Gastrocnemius medialis (tissue), 4 donors: ENCODE data around the gene MTRR. TPM values are rescaled to one million over a fixed set of nuclear protein-coding genes. Genes with fewer than 3 reads are reported as not detected.

Source experiments
- ATAC-seq, 2 donors: fragments of 150-250 bp; one replicate each; pipeline ENCODE4 v1.9.1; 2016
- DNase-seq, 2 donors: peaks; one replicate each; pipeline ENCODE4 v3.0.0-alpha.2; 2019
- H3K27ac ChIP-seq, 4 donors: fragments of 200-600 bp; sonication (generic); 1 replicate in 1 of 4; 2 replicates in 3 of 4; pipeline ENCODE4 v1.5.1; 2016 to 2018; ENCODE audit warnings: mild to moderate bottlenecking in 2 of 4, moderate library complexity in 1 of 4
- H3K27me3 ChIP-seq, 3 donors: fragments of 200-600 bp; sonication (generic) in 2 of 3; 1 replicate in 1 of 3; 2 replicates in 2 of 3; pipeline versions ENCODE4 v1.5.1 to v1.6.0; 2016 to 2019; ENCODE audit warnings: mild to moderate bottlenecking in 1 of 3, moderate library complexity in 1 of 3
- H3K36me3 ChIP-seq, 2 donors: fragments of 200-600 bp; sonication (generic) in 1 of 2; one replicate each; pipeline ENCODE4 v1.5.1; 2017 to 2018
- H3K4me1 ChIP-seq, 2 donors: fragments of 200-600 bp; sonication (generic) in 1 of 2; one replicate each; pipeline ENCODE4 v1.5.1; 2016 to 2017; ENCODE audit warnings: mild to moderate bottlenecking in 2 of 2
- H3K4me3 ChIP-seq, 4 donors: fragments of 200-600 bp; sonication (generic) in 3 of 4; 1 replicate in 1 of 4; 2 replicates in 3 of 4; pipeline ENCODE4 v1.5.1; 2016 to 2019; ENCODE audit warnings: mild to moderate bottlenecking in 2 of 4
- H3K9me3 ChIP-seq, 3 donors: fragments of 200-600 bp; sonication (generic) in 2 of 3; 1 replicate in 1 of 3; 2 replicates in 2 of 3; pipeline ENCODE4 v1.5.1; 2016 to 2019
- POLR2A ChIP-seq, 2 donors: fragments of 450-650 bp; IDR thresholded peaks; one replicate each; pipeline ENCODE4 v1.6.1; 2017; ENCODE audit warnings: antibody characterized with exemption in 2 of 2, mild to moderate bottlenecking in 2 of 2, moderate library complexity in 2 of 2
- in situ Hi-C, 4 donors: fragments of 200-750 bp; cut with MboI; loops; one replicate each; pipeline versions ENCODE4 v1.15.0 to v1.8.0; 2017; ENCODE audit warnings: low sequenced_read_pairs in 4 of 4
- intact Hi-C: fragments of 100-400 bp; cut with DNase I; formaldehyde crosslinking; loops from one replicate; pipeline ENCODE4 v1.15.1; 2023; ENCODE audit warnings: low total_unique reads
- total RNA-seq, 4 donors: library from RNA; depleted of rRNA; stranded (reverse); fragments of >200 nt; gene quantifications; one replicate each; pipeline versions ENCODE4 v1.1.0 to v1.2.3, GENCODE V29; 2016
- TF ChIP-seq, protein P1 (sequence below), 5 experiments: fragments of 450-650 bp in 3 of 5; fragments of 200-600 bp in 2 of 5; sonication (generic) in 2 of 5; IDR thresholded peaks in 4 of 5; conservative IDR thresholded peaks in 1 of 5; 1 replicate in 4 of 5; 2 replicates in 1 of 5; pipeline ENCODE4 v1.5.1; 2016 to 2019; ENCODE audit warnings: antibody characterized with exemption in 5 of 5, mild to moderate bottlenecking in 3 of 5, moderate library complexity in 3 of 5

The MTRR gene
- total RNA-seq, 4 donors from 2014 or later = 27.9 to 75.1 (median 50.8) TPM

DNA sequence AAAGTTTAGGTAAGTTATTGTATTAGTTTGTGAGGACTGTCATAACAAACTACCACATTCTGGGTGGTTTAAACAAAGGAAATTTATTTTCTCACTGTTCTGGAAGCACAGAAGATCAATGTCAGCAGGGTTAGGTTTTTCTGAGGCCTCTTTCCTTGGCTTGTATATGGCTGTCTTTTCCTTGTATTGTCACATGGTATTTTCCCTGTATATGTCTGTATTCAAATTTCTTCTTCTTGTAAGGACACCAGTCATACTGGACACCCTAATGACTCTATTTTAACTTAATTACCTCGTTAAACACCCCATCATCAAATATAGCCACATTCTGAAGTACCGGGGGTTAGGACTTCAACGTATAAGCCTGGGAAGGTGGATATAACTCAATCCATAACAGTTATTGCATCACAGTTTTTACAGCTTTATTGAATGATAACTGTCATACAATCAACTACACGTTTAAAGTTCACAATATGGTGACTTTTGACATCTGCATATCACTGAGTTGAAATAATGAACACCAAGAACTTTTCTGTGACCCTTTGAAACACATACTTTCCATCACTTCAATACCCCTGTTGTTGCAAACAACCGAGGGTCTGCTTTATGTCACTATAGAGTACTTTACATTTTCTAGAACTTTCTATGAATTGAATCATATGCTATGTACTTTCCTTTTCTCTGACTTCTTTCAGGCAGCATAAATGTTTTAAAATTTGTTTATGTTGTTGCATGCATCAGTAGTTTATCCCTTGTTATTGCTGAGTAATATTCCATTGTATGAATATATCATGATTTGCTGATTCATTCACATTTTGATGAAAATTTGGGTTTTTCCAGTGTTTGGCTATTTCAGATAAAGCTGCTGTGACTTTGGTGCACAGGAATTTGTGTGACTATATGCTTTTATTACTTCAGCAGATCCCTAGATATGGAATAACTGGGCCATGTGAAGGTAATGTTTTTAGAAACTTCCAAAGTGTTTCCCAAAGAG, 48.5 kb downstream of the MTRR start:
- DNase-seq (no peak), ATAC-seq (no peak)
- Histone ChIP-seq H3K4me3 (no peak overlapping the region), H3K9me3 (no peaks in the 10 kb centered on the region), H3K27ac (no peak overlapping the region), H3K27me3 (no peaks in the 10 kb centered on the region), H3K36me3 (no peaks in the 10 kb centered on the region), H3K4me1 (no peaks in the 10 kb centered on the region)
- in situ Hi-C loops = no loop called here
- intact Hi-C loops = no loop called here
- no peak for TF ChIP-seq POLR2A (IDR thresholded peaks at IDR 0.05)
- TF ChIP-seq, protein P1, sequence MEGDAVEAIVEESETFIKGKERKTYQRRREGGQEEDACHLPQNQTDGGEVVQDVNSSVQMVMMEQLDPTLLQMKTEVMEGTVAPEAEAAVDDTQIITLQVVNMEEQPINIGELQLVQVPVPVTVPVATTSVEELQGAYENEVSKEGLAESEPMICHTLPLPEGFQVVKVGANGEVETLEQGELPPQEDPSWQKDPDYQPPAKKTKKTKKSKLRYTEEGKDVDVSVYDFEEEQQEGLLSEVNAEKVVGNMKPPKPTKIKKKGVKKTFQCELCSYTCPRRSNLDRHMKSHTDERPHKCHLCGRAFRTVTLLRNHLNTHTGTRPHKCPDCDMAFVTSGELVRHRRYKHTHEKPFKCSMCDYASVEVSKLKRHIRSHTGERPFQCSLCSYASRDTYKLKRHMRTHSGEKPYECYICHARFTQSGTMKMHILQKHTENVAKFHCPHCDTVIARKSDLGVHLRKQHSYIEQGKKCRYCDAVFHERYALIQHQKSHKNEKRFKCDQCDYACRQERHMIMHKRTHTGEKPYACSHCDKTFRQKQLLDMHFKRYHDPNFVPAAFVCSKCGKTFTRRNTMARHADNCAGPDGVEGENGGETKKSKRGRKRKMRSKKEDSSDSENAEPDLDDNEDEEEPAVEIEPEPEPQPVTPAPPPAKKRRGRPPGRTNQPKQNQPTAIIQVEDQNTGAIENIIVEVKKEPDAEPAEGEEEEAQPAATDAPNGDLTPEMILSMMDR (IDR thresholded peaks at IDR 0.05 in 4 of 5, conservative IDR thresholded peaks at IDR 0.05 in 1 of 5) = no peak

DNA sequence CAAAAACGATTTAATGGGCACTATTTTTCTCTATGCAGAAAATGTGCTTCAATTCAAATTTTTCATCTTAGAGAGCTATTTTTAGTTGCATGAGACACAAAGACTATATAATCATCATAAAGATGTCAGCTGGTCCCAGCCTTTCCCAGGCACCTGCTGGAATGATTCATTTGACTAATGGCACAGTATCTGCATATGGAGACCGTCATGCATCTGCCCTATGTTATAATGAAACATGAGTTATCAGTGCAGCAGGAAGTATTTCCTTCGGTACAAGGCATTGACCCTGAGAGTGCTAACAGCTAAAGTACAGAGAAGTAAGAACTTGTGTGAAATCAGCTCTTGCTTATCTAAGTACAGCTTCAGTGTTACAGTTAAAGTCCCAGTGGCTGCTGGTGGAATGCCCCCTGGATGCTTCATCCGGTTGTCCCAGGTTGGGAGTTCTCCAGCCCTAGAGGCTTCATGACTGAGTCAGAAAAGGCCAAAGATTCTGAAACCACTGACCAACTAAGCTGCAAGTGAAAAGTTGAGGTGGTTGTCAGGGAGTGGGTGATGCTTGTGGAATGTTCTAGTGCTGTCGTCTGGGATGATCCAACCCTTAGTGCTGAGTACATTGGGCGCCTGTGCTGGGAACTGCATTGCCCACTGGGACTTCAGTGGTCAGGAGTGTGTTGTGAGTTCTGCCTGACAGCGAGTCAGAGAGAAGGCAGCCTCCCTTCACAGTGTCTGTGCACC, 57.2 kb downstream of the MTRR start:
- ATAC-seq (no peak), DNase-seq (no peak)
- TF ChIP-seq POLR2A (IDR thresholded peaks at IDR 0.05) = no peak
- TF ChIP-seq, protein P1 (IDR thresholded peaks at IDR 0.05 in 4 of 5, conservative IDR thresholded peaks at IDR 0.05 in 1 of 5) = no peak
- H3K4me3 ChIP-seq = no peak overlapping the region
- in situ Hi-C loops = no loop called here
- intact Hi-C loops = loop anchor here (5.0 kb wide), 1 partner anchor 1281 kb away; no protein-coding TSS in a partner anchor
- H3K27ac ChIP-seq = no peak overlapping the region
- H3K4me1 ChIP-seq = no peaks in the 10 kb centered on the region
- H3K9me3 ChIP-seq = no peaks in the 10 kb centered on the region
- H3K36me3 ChIP-seq = no peaks in the 10 kb centered on the region
- H3K27me3 ChIP-seq = no peaks in the 10 kb centered on the region

DNA sequence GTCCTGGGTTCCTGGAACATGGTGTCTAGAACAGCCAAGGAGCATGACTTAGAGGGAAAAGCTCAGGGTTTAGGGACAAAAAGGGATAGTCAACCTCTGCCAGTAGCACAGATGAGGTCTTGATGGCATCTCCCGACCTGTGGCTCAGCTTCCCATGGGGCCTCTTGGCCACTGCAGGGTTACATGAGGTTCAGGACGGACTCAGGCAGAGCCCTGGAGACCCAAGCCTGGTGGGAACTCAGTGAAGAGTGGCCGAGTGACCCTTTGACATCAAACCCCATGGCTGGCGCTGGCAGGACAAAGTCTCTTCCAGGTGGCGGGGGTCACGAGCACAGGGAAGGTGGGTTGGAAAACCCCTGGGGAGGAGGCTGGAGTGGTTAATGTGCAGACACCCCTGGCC, 57.8 kb downstream of the MTRR start:
- no peak overlapping the region for H3K4me3 ChIP-seq
- ATAC-seq (no peak), DNase-seq (no peak)
- intact Hi-C loops (loop anchor here (5.0 kb wide), 1 partner anchor 1281 kb away; no protein-coding TSS in a partner anchor), in situ Hi-C loops (no loop called here)
- H3K9me3 ChIP-seq = no peaks in the 10 kb centered on the region
- TF ChIP-seq, protein P1 (IDR thresholded peaks at IDR 0.05 in 4 of 5, conservative IDR thresholded peaks at IDR 0.05 in 1 of 5) = no peak
- TF ChIP-seq POLR2A (IDR thresholded peaks at IDR 0.05) = no peak
- H3K36me3 ChIP-seq = no peaks in the 10 kb centered on the region
- H3K27ac ChIP-seq = no peak overlapping the region
- H3K4me1 ChIP-seq = no peaks in the 10 kb centered on the region
- H3K27me3 ChIP-seq = no peaks in the 10 kb centered on the region

DNA sequence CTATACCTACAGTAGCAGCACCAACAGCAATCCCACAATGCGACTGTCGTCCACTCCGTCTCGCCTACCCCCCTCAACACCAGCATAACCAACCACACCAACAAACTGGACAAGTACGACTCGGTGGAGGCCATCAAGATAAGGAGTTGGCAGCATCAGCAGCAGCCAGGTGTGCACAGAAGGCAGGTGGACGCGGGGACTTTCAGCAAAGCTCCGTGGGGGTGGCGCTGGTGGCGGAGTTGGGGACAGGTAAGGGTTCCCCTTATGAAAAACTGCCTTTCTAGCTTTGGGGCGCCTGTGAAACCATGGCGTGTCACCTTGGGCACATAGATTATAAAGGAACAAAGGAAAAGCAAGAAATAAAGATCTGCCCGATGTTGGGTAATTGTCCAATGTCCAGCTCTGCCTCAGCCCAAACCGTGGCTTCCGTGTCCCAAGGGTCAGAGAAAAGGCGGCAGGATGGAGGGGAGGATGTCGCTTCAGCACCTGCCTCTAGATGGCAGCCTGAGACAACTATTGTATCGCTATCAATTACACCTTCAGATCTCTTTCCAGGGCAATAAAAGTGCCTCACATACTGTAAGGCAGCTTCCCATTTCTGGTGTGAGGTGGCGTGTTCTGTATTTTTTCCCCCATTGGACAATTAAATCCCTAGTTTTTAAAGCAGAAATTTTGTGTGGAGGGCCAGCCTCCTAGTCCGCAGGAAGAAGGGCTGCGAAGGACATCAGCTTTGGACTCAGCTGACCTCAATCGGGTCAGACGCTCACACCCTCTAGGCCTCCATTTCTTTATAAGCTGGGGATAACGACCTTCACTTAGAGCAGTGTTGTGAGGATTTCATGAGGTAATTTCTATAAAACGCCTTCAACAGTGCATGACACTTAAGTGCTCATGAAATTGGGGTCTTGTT, 58.8 kb downstream of the MTRR start:
- ATAC-seq = peak in 1 of 2 donors; percentile 71
- in situ Hi-C loops (no loop called here), intact Hi-C loops (loop anchor here (5.0 kb wide), 1 partner anchor 1280 kb away; no protein-coding TSS in a partner anchor)
- Histone ChIP-seq H3K9me3 (no peaks in the 10 kb centered on the region), H3K27me3 (no peaks in the 10 kb centered on the region), H3K36me3 (no peaks in the 10 kb centered on the region), H3K4me1 (no peaks in the 10 kb centered on the region), H3K27ac (no peak overlapping the region), H3K4me3 (no peak overlapping the region)
- TF ChIP-seq, protein P1 (IDR thresholded peaks at IDR 0.05 in 4 of 5, conservative IDR thresholded peaks at IDR 0.05 in 1 of 5) = peak in 4 of 5 experiments; percentile 33 to 64 (median 50)
- TF ChIP-seq POLR2A (IDR thresholded peaks at IDR 0.05) = no peak
- no peak for DNase-seq
